ENCODE measurements around the gene COMMD3. TPM values are rescaled to one million over a fixed set of nuclear protein-coding genes. Genes with fewer than 3 reads are reported as not detected.
A peak's percentile ranks its signal among the peaks of the same experiment; 100 is the strongest.

Gene COMMD3
- total and polyA plus RNA-seq, 9 of the 15 experiments (the other 6 are each of a cell fraction or from before 2014, with no cell fraction given), result 50.7 to 217 (median 80.1) TPM

GRCh38 chr10:22316286-22317075, at the start of gene COMMD3 (continued):
- TF ChIP-seq MITF (IDR thresholded peaks at IDR 0.05) (peak; percentile 58; the same call in 1 of the 2 replicates), CLOCK (CRISPR knock-in tag; IDR thresholded peaks at IDR 0.05; ENCODE audit: borderline replicate concordance) (no peak), SNIP1 (IDR thresholded peaks at IDR 0.05; ENCODE audit: low read depth) (no peak), IRF1 (CRISPR knock-in tag; IDR thresholded peaks at IDR 0.05; ENCODE audit: borderline replicate concordance) (0 out of 2 replicates have a peak, but pooled peaks have one; percentile 54), ZNF668 (CRISPR knock-in tag; IDR thresholded peaks at IDR 0.05) (no peak), PHF20 (IDR thresholded peaks at IDR 0.05; ENCODE audit: partially characterized antibody) (no peak), PCBP2 (IDR thresholded peaks at IDR 0.05; ENCODE audit: low read depth, low read length, poor library complexity, severe bottlenecking) (no peak), HMG20A (CRISPR knock-in tag; conservative IDR thresholded peaks at IDR 0.05) (no peak), POLR2AphosphoS2 (IDR thresholded peaks at IDR 0.05; ENCODE audit: low read length) (no peak; the same call in 1 of the 2 replicates), SREBF1 (IDR thresholded peaks at IDR 0.05; ENCODE audit: borderline replicate concordance, low read depth, low read length) (no peak; the same call in 1 of the 2 replicates), ARID1B (IDR thresholded peaks at IDR 0.05) (0 out of 2 replicates have a peak, but pooled peaks have one; percentile 5), BRD9 (IDR thresholded peaks at IDR 0.05; ENCODE audit: low read depth, partially characterized antibody) (peak; percentile 22), ZNF347 (CRISPR knock-in tag; IDR thresholded peaks at IDR 0.05; ENCODE audit: low read depth) (no peak)

Measured in K562 (cell line).